ENCODE data around the gene VWDE.

Gene VWDE

DNA sequence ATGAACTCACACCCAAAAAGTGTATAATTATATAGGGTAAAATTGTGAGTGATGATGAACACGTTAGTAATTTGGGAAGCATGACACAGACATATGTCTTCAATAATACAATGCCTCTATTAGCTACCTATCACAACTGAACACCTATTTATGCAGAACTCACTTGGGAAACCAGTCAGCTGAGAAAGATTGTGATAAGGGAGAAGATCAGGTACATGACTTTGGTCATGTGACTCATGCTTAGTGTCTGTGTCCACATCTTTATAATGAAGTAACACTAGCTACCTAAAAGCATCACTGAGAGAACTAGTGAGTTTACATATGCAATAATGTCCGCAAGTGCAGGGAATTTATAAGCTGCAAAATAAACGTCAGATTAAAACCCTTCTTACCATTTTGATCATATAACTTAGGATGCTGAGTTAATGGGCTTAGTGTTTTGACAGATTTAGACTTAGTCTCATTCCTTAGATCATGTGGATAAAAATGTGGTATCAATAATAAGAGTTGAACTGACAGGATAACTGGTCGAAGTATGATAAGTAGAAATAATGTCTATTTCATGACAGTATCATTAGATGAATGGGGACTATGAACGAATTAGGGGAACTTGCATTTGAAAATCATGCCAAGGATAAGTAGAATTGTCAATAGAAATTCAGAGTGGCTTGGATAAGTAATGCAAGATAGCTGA lies 11.6 kb downstream of the VWDE start:
- H3K27ac ChIP-seq (ENCODE audit: low read length) = no peak overlapping the region
- H3K79me2 ChIP-seq (ENCODE audit: low read length) = no peaks in the 10 kb centered on the region
- no peak overlapping the region for H3K4me3 ChIP-seq (ENCODE audit: low read length)
- no peak for TF ChIP-seq EZH2phosphoT487 (IDR thresholded peaks at IDR 0.05; ENCODE audit: low read depth)
- TF ChIP-seq, protein P1, sequence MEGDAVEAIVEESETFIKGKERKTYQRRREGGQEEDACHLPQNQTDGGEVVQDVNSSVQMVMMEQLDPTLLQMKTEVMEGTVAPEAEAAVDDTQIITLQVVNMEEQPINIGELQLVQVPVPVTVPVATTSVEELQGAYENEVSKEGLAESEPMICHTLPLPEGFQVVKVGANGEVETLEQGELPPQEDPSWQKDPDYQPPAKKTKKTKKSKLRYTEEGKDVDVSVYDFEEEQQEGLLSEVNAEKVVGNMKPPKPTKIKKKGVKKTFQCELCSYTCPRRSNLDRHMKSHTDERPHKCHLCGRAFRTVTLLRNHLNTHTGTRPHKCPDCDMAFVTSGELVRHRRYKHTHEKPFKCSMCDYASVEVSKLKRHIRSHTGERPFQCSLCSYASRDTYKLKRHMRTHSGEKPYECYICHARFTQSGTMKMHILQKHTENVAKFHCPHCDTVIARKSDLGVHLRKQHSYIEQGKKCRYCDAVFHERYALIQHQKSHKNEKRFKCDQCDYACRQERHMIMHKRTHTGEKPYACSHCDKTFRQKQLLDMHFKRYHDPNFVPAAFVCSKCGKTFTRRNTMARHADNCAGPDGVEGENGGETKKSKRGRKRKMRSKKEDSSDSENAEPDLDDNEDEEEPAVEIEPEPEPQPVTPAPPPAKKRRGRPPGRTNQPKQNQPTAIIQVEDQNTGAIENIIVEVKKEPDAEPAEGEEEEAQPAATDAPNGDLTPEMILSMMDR (IDR thresholded peaks at IDR 0.05; ENCODE audit: low read depth, low read length) = no peak
- H3K27me3 ChIP-seq (ENCODE audit: low read depth, low read length) = no peaks in the 10 kb centered on the region
- H2AFZ ChIP-seq (ENCODE audit: low read depth, low read length) = no peak overlapping the region
- no peaks in the 10 kb centered on the region for H3K4me1 ChIP-seq (ENCODE audit: low read length)
- no peak overlapping the region for H3K9ac ChIP-seq (ENCODE audit: low read length)
- H4K20me1 ChIP-seq (ENCODE audit: insufficient read depth, low read length) = no peaks in the 10 kb centered on the region
- H3K4me2 ChIP-seq (ENCODE audit: low read length) = no peak overlapping the region
- no peaks in the 10 kb centered on the region for H3K36me3 ChIP-seq (replicated peaks; ENCODE audit: low read depth, low read length)
- no peaks in the 10 kb centered on the region for H3K9me3 ChIP-seq (ENCODE audit: insufficient read depth, low read length)

DNA sequence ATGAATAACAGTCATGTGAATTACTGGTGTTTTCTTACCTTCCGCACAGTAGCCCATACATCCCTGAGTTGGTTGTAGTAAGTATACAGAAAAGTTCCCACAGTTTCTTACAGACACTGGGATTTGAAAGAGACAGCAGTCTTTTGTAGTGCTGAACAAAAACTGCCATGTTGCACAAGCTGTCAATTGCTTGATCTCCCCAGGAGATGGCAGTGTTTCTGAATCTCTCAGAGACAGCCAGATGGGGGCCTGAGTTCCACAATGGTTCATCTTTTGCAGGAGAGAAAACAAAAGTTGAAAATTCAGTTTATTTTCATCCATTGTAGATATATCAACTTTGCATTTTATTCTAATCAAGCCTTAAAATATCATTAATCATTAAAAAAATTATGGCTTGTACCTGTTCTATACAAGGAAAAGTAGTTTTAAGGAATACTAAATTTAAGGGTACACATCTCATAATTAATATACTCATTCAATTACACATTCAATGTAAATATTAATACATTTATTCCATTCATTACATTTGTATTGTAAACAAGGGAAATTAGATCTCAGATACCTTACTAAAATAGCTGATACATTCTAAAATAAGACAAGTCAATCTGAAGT lies 14.5 kb downstream of the VWDE start:
- Histone ChIP-seq H3K36me3 (replicated peaks; ENCODE audit: low read depth, low read length) (no peaks in the 10 kb centered on the region), H3K27me3 (ENCODE audit: low read depth, low read length) (no peaks in the 10 kb centered on the region), H3K4me1 (ENCODE audit: low read length) (no peaks in the 10 kb centered on the region), H4K20me1 (ENCODE audit: insufficient read depth, low read length) (no peaks in the 10 kb centered on the region), H3K79me2 (ENCODE audit: low read length) (no peaks in the 10 kb centered on the region), H3K9me3 (ENCODE audit: insufficient read depth, low read length) (no peaks in the 10 kb centered on the region), H3K4me3 (ENCODE audit: low read length) (no peak overlapping the region), H3K9ac (ENCODE audit: low read length) (no peak overlapping the region), H2AFZ (ENCODE audit: low read depth, low read length) (no peak overlapping the region), H3K27ac (ENCODE audit: low read length) (no peak overlapping the region), H3K4me2 (ENCODE audit: low read length) (no peak overlapping the region)
- no peak for TF ChIP-seq EZH2phosphoT487 (IDR thresholded peaks at IDR 0.05; ENCODE audit: low read depth)
- TF ChIP-seq, protein P1 (IDR thresholded peaks at IDR 0.05; ENCODE audit: low read depth, low read length) = peak; percentile 73

DNA sequence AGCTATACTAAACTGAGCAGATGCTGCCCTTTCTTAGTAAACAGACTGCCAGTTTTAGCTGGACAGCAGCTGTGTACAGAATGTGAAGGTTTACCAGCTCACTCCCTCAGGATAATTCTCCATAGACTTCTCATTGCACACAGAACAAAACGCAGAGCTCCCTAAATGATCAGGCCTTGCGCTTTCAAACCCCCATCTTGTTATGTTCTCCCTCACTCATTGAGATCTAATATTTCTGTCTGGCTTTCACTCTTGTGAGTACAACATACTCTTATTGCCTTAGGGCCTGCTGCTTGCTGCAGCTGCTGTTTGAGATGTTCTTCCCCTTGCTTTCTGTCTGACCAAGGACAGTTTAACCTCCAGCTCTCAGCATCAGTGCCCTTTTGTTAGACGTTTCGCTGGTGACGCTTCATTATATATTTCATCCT lies 17.3 kb downstream of the VWDE start:
- Histone ChIP-seq H3K27me3 (ENCODE audit: low read depth, low read length) (no peaks in the 10 kb centered on the region), H3K4me3 (ENCODE audit: low read length) (no peak overlapping the region), H3K27ac (ENCODE audit: low read length) (no peak overlapping the region), H3K36me3 (replicated peaks; ENCODE audit: low read depth, low read length) (no peaks in the 10 kb centered on the region), H4K20me1 (ENCODE audit: insufficient read depth, low read length) (no peaks in the 10 kb centered on the region), H3K9me3 (ENCODE audit: insufficient read depth, low read length) (no peaks in the 10 kb centered on the region), H3K9ac (ENCODE audit: low read length) (no peak overlapping the region), H3K4me1 (ENCODE audit: low read length) (no peaks in the 10 kb centered on the region), H3K4me2 (ENCODE audit: low read length) (no peak overlapping the region), H2AFZ (ENCODE audit: low read depth, low read length) (no peak overlapping the region), H3K79me2 (ENCODE audit: low read length) (no peaks in the 10 kb centered on the region)
- TF ChIP-seq, protein P1 (IDR thresholded peaks at IDR 0.05; ENCODE audit: low read depth, low read length) = no peak
- TF ChIP-seq EZH2phosphoT487 (IDR thresholded peaks at IDR 0.05; ENCODE audit: low read depth) = no peak

DNA sequence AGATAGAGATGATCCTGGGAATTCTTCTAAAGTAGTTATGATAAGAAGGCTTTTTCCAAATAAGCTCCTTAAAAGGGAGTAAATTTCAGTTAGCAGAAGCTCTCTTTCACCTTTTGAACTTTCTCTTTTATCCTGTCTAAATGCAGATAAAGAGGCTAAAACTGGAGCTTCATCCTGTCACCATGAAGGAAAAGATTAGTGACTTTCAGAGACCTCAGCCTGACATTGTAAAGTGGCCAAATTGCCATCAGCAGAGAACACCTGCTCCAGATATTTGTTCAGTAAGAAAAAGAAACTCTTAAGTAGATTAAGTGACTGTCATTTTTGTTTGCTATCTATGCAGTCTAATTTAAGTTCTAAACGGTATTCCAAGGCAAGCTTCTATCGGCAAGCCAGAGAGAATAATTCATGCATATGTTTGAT lies 18.3 kb downstream of the VWDE start:
- Histone ChIP-seq H2AFZ (ENCODE audit: low read depth, low read length) (no peak overlapping the region), H3K9ac (ENCODE audit: low read length) (no peak overlapping the region), H3K9me3 (ENCODE audit: insufficient read depth, low read length) (no peaks in the 10 kb centered on the region), H3K27ac (ENCODE audit: low read length) (no peak overlapping the region), H3K4me1 (ENCODE audit: low read length) (no peaks in the 10 kb centered on the region), H3K79me2 (ENCODE audit: low read length) (no peaks in the 10 kb centered on the region), H3K4me2 (ENCODE audit: low read length) (no peak overlapping the region), H3K27me3 (ENCODE audit: low read depth, low read length) (no peaks in the 10 kb centered on the region), H3K36me3 (replicated peaks; ENCODE audit: low read depth, low read length) (no peaks in the 10 kb centered on the region), H3K4me3 (ENCODE audit: low read length) (no peak overlapping the region), H4K20me1 (ENCODE audit: insufficient read depth, low read length) (no peaks in the 10 kb centered on the region)
- TF ChIP-seq, protein P1 (IDR thresholded peaks at IDR 0.05; ENCODE audit: low read depth, low read length) = no peak
- no peak for TF ChIP-seq EZH2phosphoT487 (IDR thresholded peaks at IDR 0.05; ENCODE audit: low read depth)

Data from OCI-LY3 (cell line).